ENCODE results near the gene CDH10. TPM values are rescaled to one million over a fixed set of nuclear protein-coding genes. Genes with fewer than 3 reads are reported as not detected.

Gene CDH10
- total and polyA plus RNA-seq, 2 of the 13 experiments (the other 11 are each of a cell fraction or from before 2014, with no cell fraction given) = 0.01 to 0.04 TPM

- Histone ChIP-seq H3K9me3 (ENCODE audit: low read length) (no peaks in the 10 kb centered on the region), H3K27ac (ENCODE audit: extremely low read length, insufficient read depth, low read length) (no peak overlapping the region), H2AFZ (ENCODE audit: low read length) (no peak overlapping the region), H3K36me3 (replicated peaks in 1 of 2; ENCODE audit: control insufficient read depth in 1 of 2, insufficient read depth in 2 of 2, low read length in 2 of 2) (no peaks in the 10 kb centered on the region), H3K79me2 (ENCODE audit: insufficient read depth, low read length) (no peaks in the 10 kb centered on the region), H4K20me1 (ENCODE audit: insufficient read depth, low read length) (no peaks in the 10 kb centered on the region), H3K9ac (ENCODE audit: insufficient read depth, low read depth, low read length) (no peak overlapping the region), H3K4me3 (replicated peaks in 1 of 3; ENCODE audit: insufficient read depth in 1 of 3, low read depth in 2 of 3, low read length in 3 of 3) (no peak overlapping the region), H3K27me3 (ENCODE audit: control insufficient read depth in 1 of 2, insufficient read depth in 2 of 2, low read length in 2 of 2) (no peaks in the 10 kb centered on the region), H3K4me1 (ENCODE audit: insufficient read depth, low read length) (no peaks in the 10 kb centered on the region), H3K4me2 (ENCODE audit: low read depth, low read length) (no peak overlapping the region)
- FAIRE-seq (no peak), ATAC-seq (no peak), DNase-seq (ENCODE audit: low spot score) (no peak)
- CTCF ChIA-PET (ENCODE audit: low intra/inter-chr PET ratio, low total read pairs) = no interaction called here
- in situ Hi-C loops (cut with HindIII; ENCODE audit: extremely low pct_ligation_motif_present, low pct_unique_long_range_greater_than_20kb) = no loop called here
- TF ChIP-seq MIER2 (CRISPR knock-in tag; IDR thresholded peaks at IDR 0.05) (no peak), ZNF569 (CRISPR knock-in tag; IDR thresholded peaks at IDR 0.05; ENCODE audit: borderline replicate concordance) (no peak), GPN1 (CRISPR knock-in tag; IDR thresholded peaks at IDR 0.05; ENCODE audit: borderline replicate concordance) (no peak), KLF9 (CRISPR knock-in tag; IDR thresholded peaks at IDR 0.05; ENCODE audit: low read depth) (no peak), ZNF382 (CRISPR knock-in tag; IDR thresholded peaks at IDR 0.05; ENCODE audit: borderline replicate concordance) (no peak), GTF2F1 (IDR thresholded peaks at IDR 0.05; ENCODE audit: low read length) (no peak), TEF (CRISPR knock-in tag; IDR thresholded peaks at IDR 0.05) (no peak), KLF13 (CRISPR knock-in tag; IDR thresholded peaks at IDR 0.05) (no peak), ZNF713 (CRISPR knock-in tag; IDR thresholded peaks at IDR 0.05) (no peak), ZNF143 (CRISPR knock-in tag; IDR thresholded peaks at IDR 0.05) (no peak), ZNF781 (CRISPR knock-in tag; IDR thresholded peaks at IDR 0.05; ENCODE audit: borderline replicate concordance, not compliant biosample characterization) (no peak), TFAP4 (IDR thresholded peaks at IDR 0.05; ENCODE audit: borderline replicate concordance, low read depth) (no peak), RFX3 (CRISPR knock-in tag; IDR thresholded peaks at IDR 0.05) (no peak), KDM3A (CRISPR knock-in tag; IDR thresholded peaks at IDR 0.05; ENCODE audit: low read depth) (no peak), BCL6 (CRISPR knock-in tag; IDR thresholded peaks at IDR 0.05) (no peak), ATF1 (CRISPR knock-in tag; IDR thresholded peaks at IDR 0.05) (no peak), FOXK2 (IDR thresholded peaks at IDR 0.05) (no peak)
- TF ChIP-seq, protein P1, sequence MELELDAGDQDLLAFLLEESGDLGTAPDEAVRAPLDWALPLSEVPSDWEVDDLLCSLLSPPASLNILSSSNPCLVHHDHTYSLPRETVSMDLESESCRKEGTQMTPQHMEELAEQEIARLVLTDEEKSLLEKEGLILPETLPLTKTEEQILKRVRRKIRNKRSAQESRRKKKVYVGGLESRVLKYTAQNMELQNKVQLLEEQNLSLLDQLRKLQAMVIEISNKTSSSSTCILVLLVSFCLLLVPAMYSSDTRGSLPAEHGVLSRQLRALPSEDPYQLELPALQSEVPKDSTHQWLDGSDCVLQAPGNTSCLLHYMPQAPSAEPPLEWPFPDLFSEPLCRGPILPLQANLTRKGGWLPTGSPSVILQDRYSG (CRISPR knock-in tag; IDR thresholded peaks at IDR 0.05) = no peak
- TF ChIP-seq, protein P2, sequence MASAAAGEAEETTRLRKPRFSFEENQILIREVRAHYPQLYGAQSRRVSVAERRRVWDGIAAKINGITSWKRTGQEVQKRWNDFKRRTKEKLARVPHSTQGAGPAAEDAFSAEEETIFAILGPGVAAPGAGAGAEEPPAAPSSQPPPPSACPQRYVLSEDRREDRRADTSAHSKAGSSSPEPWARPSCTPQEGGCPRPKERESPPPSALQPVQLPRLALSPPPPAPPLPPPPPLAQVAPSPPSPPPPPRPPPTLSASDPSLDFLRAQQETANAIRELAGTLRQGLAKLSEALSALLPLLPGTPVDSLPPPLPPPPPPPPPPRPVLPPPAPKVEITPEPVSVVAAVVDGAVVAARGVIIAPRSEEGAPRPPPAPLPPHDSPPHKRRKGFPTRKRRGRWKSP (CRISPR knock-in tag; IDR thresholded peaks at IDR 0.05) = no peak
- TF ChIP-seq, protein P3, sequence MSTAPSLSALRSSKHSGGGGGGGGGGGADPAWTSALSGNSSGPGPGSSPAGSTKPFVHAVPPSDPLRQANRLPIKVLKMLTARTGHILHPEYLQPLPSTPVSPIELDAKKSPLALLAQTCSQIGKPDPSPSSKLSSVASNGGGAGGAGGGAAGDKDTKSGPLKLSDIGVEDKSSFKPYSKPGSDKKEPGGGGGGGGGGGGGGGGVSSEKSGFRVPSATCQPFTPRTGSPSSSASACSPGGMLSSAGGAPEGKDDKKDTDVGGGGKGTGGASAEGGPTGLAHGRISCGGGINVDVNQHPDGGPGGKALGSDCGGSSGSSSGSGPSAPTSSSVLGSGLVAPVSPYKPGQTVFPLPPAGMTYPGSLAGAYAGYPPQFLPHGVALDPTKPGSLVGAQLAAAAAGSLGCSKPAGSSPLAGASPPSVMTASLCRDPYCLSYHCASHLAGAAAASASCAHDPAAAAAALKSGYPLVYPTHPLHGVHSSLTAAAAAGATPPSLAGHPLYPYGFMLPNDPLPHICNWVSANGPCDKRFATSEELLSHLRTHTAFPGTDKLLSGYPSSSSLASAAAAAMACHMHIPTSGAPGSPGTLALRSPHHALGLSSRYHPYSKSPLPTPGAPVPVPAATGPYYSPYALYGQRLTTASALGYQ (CRISPR knock-in tag; IDR thresholded peaks at IDR 0.05) = no peak
- WGBS (ENCODE audit: low lambda C conversion rate) = 9% methylated on average over 6 of the region's 6 CpGs
- intact Hi-C loops (cut with micrococcal nuclease; ENCODE audit: unreplicated experiment) = no loop called here
- POLR2A ChIA-PET = no interaction called here
- no TSS peak for BruUV-seq (replicated peaks)
These were observed 23.0 kb downstream of the CDH10 start for GRCh38 chr5:24621792-24622191.

All from HepG2 (cell line).